DMS153 treated with DMSO at 0.1 percent for 48 hours (cell line): ENCODE results near the gene SPPL2B.

ENCODE experiments used
- DNase-seq: peaks from one replicate; lab custom pipeline; 2025; ENCODE audit not compliant: unreplicated experiment; lab: John Stamatoyannopoulos, UW

The SPPL2B gene

DNA sequence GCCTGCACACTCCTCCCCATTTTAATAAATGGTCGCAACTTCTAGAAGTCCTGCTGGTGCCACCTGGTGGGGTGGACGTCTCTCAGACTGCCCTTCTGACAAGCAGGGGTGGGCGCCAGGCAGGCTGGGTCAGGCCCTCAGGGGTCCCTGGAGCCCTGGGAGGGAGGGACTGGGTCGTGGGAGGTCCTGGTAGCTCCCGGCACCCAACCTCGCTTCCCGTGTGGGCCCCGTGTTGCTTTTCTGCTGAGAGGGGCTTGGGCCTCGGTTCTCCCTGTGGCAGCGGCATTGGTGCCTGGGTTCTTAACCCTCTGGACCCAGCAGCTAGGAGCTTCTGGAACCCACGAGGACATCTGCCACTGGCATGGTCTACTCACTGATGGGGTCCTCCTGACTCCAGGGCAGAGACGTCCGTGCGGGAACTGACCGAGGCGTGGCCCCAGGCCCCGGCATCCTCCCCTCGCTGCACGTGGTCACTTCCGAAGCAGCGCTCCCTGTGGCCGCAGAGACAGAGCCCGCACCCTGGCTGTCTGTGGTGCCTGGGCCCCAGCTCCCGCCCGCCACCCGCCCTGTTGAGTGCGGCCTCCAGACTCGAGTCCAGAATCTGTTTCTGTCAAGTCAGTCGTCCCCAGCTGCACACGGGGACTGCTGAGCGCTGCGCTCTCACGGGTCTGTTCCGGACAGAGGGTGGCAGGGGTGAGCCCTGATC, 25.6 kb downstream of the SPPL2B start:
- DNase-seq = no peak

DNA sequence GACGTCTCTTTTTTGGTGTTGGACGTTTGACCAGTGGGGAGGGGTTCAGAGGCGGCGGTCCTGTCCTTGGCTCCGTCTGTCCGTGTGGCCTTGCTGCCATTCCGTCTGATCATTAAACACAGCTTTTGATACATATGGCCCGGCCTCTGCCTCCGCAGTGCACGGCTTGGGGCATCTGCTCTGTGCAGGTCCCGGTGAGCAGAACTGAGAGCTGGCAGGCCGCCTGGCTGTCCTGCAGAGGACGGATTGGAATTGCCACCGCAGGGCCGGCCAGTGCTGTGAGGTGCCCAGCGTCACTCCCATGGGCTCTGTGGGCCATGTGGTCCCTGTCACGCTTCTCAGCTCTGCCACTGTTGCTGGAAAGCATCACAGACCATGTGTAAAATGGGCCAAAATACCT, 26.2 kb downstream of the SPPL2B start:
- no peak for DNase-seq

- no peak for DNase-seq
Measured at GRCh38 chr19:2355168-2356035, 26.9 kb downstream of the SPPL2B start.

GRCh38 chr19:2356036-2356646, 27.7 kb downstream of the SPPL2B start:
- DNase-seq = no peak

DNA sequence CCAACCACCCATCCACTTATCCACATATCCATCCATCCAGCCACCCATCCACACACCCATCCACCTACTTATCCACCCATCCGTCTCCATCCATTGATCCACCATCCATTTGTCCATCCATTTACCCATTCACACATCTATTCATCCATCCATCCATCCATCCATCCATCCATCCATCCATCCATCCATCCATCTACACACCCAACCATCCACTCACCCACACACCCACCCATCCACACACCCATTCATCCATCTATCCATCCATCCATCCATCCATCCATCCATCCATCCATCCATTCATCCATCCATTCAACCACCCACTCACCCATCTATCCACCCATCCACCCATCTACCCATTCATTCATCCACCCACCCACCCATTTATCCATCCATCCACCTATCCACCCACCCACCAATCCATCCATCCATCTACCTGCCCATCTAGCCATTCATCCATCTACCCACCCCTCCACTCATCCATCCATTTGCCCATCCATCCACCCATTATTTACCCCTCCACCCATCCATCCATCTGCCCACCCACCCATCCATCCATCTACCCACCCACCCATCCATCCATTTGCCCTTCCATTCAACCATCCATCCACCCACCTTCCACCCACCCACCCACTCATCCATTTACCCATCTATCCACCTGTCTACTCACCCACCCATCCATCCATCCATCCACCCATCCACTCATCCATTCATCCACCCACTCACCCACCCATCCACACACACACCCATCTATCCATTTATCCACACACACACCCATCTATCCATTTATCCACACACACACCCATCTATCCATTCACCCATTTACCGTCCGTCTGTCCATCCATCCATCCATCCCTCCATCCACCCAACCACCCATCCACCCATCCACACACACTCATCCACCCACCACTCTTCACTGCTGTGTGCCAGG, 29.1 kb downstream of the SPPL2B start:
- DNase-seq = no peak

DNA sequence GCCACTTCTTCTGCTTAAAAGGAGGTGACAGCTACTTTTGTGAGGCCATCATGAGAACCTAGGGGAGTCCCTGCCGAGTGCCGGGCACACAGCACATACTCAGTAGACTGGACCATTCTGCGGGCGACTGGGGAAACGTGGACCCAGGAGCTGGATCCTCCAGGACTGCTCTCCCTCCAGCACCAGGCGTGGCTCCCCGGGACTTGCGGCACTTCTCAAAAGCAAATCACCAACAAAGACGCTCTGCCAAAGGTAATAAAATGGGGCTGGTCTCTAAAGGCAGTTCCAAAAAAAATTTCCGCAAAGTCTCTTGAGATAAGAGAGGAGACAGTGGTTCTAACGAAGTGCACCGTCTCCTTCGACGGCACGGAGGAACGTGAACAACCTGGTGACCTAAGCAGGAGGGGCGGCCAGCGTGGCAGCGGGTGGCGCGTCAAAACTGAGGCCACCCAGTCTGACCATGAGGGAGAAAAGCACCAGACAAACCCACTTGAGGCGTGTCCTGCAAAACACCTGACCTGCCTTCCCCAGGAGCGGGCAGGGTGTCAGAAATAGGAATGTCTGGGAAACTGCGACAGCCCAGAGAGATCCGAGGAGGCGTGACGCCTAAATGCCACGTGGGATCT, 30.2 kb downstream of the SPPL2B start:
- no peak for DNase-seq

- DNase-seq = no peak
Measured at GRCh38 chr19:2359992-2360685, 31.7 kb downstream of the SPPL2B start, which contains the start of gene TMPRSS9. TMPRSS9 (plus strand) TSS chr19:2360265; CDS start chr19:2389786, 29,521 bp downstream.

DNA sequence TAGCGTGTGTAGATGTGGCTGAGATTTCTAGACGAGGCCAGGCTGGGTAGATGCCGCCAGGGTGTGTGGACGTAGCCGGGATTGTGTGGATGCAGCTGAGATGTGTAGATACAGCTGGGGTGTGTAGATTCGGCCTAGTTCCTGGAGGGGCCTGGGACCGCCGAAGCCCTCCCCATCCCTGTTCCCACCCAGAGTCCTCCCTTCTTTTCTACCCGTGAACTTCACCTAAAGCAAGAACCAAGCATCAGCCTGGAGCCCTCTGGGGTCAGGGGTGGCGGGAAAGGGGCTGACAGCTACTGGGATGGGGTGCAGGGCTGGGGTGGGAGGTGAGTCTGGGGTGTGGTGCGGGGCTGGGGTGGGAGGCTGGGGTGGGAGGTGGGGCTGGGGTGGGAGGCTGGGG, 32.3 kb downstream of the SPPL2B start:
- DNase-seq = no peak

DNA sequence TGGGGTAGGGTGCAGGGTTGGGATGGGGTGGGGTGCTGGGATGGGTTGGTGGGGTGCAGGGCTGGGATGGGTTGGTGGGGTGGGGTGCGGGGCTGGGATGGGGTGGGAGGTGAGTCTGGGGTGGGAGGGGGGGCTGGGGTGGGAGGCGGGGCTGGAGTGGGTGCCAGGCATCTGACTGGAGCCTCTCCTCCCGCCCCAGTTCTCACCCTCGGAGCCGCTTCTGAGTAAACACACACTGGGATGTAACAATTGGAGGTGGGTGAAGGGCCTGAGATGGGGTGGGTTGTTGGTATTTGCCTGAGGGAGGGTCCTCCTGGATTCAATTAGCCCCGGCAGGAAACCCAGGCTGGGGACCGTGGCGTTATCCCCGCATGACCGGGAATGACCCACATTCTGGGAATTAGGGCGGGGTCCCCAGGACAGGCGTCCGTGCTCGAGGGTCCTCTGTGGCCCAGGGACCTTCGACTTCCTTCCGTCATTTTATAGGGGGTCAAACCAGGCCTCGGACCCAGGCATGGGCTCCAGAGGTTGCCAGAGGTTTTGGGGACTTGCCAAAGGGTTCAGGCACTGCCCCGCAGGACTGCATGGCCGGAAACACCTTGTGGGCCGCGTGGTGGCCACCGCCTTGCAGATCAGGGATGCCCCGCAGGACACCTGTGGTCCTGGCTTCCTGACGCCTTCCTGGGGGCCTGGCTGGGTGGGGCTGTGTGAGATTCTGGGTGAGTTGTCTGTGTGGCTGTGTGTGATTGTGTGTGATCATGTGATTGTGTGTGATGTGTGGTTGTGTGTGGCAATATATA, 33.0 kb downstream of the SPPL2B start:
- DNase-seq = no peak

DNA sequence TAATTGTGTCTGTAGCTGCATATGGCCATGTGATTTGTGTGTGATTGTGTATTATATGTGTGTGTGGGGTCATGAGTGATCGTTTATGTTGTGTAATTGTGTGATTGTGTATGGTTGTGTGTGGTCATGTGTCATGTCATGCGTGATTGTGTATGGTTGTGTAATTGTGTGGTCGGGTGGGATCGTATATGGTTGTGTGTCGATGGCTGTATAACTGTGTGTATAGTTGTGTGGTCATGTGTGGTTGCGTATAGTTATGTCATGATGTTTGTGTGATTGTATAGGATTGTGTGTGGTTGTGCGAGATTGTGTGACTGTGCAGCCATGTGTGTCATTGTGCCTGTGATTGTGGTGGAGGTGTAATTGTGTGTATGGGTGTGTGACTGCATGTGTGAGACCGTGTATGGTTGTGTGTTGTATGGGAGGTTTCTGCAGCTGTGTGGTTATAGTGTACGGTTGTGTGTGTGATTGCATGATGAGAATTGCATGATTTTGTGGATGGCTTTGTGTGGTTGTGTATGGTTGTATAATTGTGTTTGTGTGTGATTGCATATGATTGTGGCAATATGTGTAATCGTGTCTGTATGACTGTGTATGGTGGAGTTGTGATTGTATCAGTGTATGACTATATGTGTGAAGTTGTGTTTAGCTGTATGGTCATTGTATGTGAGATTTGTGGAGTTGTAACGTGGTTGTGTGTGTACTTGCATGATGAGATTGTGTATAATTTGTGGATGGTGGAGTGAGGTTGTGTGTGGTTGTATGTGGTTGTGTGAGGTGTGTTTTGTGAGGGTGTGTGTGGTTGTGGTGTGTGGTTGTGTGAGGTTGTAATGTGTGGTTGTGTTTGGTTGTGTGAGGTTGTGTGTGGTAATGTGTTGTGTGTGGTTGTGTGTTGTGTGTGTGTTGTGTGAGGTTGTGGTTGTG, 33.8 kb downstream of the SPPL2B start:
- DNase-seq = no peak

DNA sequence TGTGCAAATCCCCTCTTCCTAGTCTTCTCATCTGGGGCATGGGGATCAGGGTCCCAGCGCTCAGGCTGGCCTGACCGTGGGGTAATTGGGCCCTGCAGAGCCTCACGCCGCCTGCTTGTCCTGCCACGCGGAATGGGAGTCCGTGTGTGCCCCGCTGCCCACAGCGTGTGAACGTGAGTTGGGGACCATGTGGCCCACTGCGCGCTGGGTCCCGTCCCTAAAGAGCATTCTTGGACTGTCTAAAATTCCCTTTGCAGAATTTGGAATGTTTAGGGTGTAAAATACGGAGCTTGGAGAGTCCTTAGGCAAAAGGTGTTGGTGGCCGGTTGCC, 34.5 kb downstream of the SPPL2B start:
- DNase-seq = no peak

GRCh38 chr19:2363419-2363818, 34.9 kb downstream of the SPPL2B start:
- no peak for DNase-seq

GRCh38 chr19:2365201-2365970, 36.9 kb downstream of the SPPL2B start:
- DNase-seq = no peak

DNA sequence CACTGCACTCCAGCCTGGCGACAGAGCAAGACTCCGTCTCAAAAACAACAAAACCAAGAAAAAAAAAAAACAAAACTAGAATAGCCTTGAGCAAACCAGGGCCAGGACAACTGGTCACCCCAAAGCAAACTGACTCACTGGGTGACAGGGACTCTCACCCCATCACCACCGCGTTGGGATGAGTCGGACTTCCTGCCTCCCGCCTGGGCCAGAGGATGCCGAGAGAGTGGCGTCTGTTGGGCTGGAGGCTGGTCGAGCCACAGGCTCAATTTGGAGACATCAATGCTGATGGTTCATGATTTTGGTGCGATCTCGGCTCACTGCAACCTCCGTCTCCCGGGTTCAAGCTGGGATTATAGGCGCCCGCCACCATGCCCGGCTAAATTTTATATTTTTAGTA, 43.2 kb downstream of the SPPL2B start:
- no peak for DNase-seq

GRCh38 chr19:2372076-2372612, 43.7 kb downstream of the SPPL2B start:
- no peak for DNase-seq

GRCh38 chr19:2374808-2375207, 46.3 kb downstream of the SPPL2B start:
- no peak for DNase-seq
